Endothelial cell of umbilical vein (primary cell): ENCODE data around the gene INTS14.

Experiments used
- CTCF ChIP-seq, 2 donors: IDR thresholded peaks; 1 replicate in 1 of 2; 2 replicates in 1 of 2; pipeline ENCODE4 v1.5.1; 2011; ENCODE audit warnings: low read length in 2 of 2, mild to moderate bottlenecking in 2 of 2, moderate library complexity in 2 of 2, control low read depth in 1 of 2, inconsistent platforms in 1 of 2, low read depth in 1 of 2; ENCODE audit not compliant: insufficient read depth in 1 of 2; ENCODE audit errors: extremely low read depth in 1 of 2
- EZH2 ChIP-seq: IDR thresholded peaks from 2 replicates; pipeline ENCODE4 v1.6.1; 2012; ENCODE audit warnings: borderline replicate concordance, low read depth, mild to moderate bottlenecking, moderate library complexity, low read length, inconsistent platforms; ENCODE audit not compliant: severe bottlenecking
- FOS ChIP-seq: IDR thresholded peaks from 2 replicates; pipeline ENCODE4 v1.6.1; 2011; ENCODE audit warnings: mild to moderate bottlenecking, low read length, moderate library complexity, borderline replicate concordance; ENCODE audit not compliant: insufficient read depth
- GATA2 ChIP-seq: IDR thresholded peaks from 2 replicates; pipeline ENCODE4 v1.7.0; 2011; ENCODE audit warnings: low read depth, mild to moderate bottlenecking, moderate library complexity, mixed read lengths, low read length; ENCODE audit not compliant: insufficient read length, insufficient read depth
- JUN ChIP-seq: IDR thresholded peaks from 2 replicates; pipeline ENCODE4 v1.6.1; 2011; ENCODE audit warnings: borderline replicate concordance, low read depth; ENCODE audit not compliant: insufficient read length, insufficient read depth
- MAX ChIP-seq: IDR thresholded peaks from 2 replicates; pipeline ENCODE4 v1.6.1; 2011; ENCODE audit not compliant: insufficient read depth, insufficient read length
- MYC ChIP-seq: IDR thresholded peaks from one replicate; pipeline ENCODE4 v1.6.1; 2011; ENCODE audit warnings: mild to moderate bottlenecking, low read depth, low read length
- POLR2A ChIP-seq: IDR thresholded peaks from 2 replicates; pipeline ENCODE4 v1.6.1; 2012; ENCODE audit warnings: low read depth, mild to moderate bottlenecking, control low read depth, low read length
- POLR2AphosphoS5 ChIP-seq: IDR thresholded peaks from 2 replicates; pipeline ENCODE4 v1.6.1; 2012; ENCODE audit warnings: low read depth, mild to moderate bottlenecking, control low read depth, low read length, moderate library complexity; ENCODE audit not compliant: insufficient read depth

GRCh38 chr15:65551183-65551582, 59.7 kb downstream of the INTS14 start:
- TF ChIP-seq CTCF (IDR thresholded peaks at IDR 0.05; ENCODE audit: extremely low read depth in 1 of 2, insufficient read depth in 1 of 2, low read depth in 1 of 2, low read length in 2 of 2) (no peak), JUN (no peak), EZH2 (no peak), POLR2A (no peak), POLR2AphosphoS5 (no peak), GATA2 (no peak), MYC (no peak), MAX (no peak), FOS (no peak)
